ENCODE results near the gene KCNIP1. TPM values are rescaled to one million over a fixed set of nuclear protein-coding genes. Genes with fewer than 3 reads are reported as not detected.

KCNIP1 gene
- total RNA-seq, 2 donors from 2014 or later, result not detected

- peak overlapping the region; percentile 72 for H3K27ac ChIP-seq (ENCODE audit: low read depth, low read length)
- peak; percentile 52 for DNase-seq
These were observed 242.5 kb downstream of the KCNIP1 start for GRCh38 chr5:170746075-170746960.

GRCh38 chr5:170746961-170747340 lies 243.1 kb downstream of the KCNIP1 start:
- H3K27ac Mint-ChIP-seq, result no peak overlapping the region
- 88 to 96% methylated on average over 5 to 11 of the region's 11 CpGs for WGBS, 2 experiments (ENCODE audit: insufficient coverage in 1 of 2, insufficient read length in 1 of 2)
- Histone ChIP-seq H3K36me3 (ENCODE audit: control insufficient read depth, insufficient read depth, low read length) (no peaks in the 10 kb centered on the region), H3K9ac (ENCODE audit: extremely low read depth, low read length, poor library complexity, severe bottlenecking) (no peak overlapping the region), H3K9me3 (ENCODE audit: control insufficient read depth, low read length) (no peaks in the 10 kb centered on the region), H3K4me3 (ENCODE audit: low read length) (no peak overlapping the region), H3K27ac (ENCODE audit: low read depth, low read length) (no peak overlapping the region), H3K27me3 (ENCODE audit: control insufficient read depth, insufficient read depth, low read length, poor library complexity, severe bottlenecking) (peaks cover 41% of the 10 kb centered on the region), H3K4me1 (ENCODE audit: control insufficient read depth, insufficient read depth, low read length) (no peaks in the 10 kb centered on the region)
- no peak overlapping the region for H3K4me3 Mint-ChIP-seq
- TF ChIP-seq CTCF (conservative IDR thresholded peaks at IDR 0.05), result no peak
- no peaks in the 10 kb centered on the region for H3K9me3 Mint-ChIP-seq
- peaks cover 8% of the 10 kb centered on the region for H3K4me1 Mint-ChIP-seq
- DNase-seq, result peak; percentile 44
- no peaks in the 10 kb centered on the region for H3K36me3 Mint-ChIP-seq (ENCODE audit: low read depth)
- peaks cover 57% of the 10 kb centered on the region for H3K27me3 Mint-ChIP-seq (ENCODE audit: insufficient read depth)

More at GRCh38 chr5:170746075-170746960, 242.5 kb downstream of the KCNIP1 start:
- Histone ChIP-seq H3K4me1 (ENCODE audit: control insufficient read depth, insufficient read depth, low read length) (no peaks in the 10 kb centered on the region), H3K4me3 (ENCODE audit: low read length) (no peak overlapping the region), H3K27me3 (ENCODE audit: control insufficient read depth, insufficient read depth, low read length, poor library complexity, severe bottlenecking) (peaks cover 41% of the 10 kb centered on the region), H3K9me3 (ENCODE audit: control insufficient read depth, low read length) (no peaks in the 10 kb centered on the region), H3K36me3 (ENCODE audit: control insufficient read depth, insufficient read depth, low read length) (no peaks in the 10 kb centered on the region), H3K9ac (ENCODE audit: extremely low read depth, low read length, poor library complexity, severe bottlenecking) (no peak overlapping the region)
- TF ChIP-seq CTCF (conservative IDR thresholded peaks at IDR 0.05), result no peak
- no peak overlapping the region for H3K4me3 Mint-ChIP-seq
- H3K9me3 Mint-ChIP-seq, result no peaks in the 10 kb centered on the region
- peak overlapping the region; percentile 61 for H3K27ac Mint-ChIP-seq
- WGBS, 2 experiments (ENCODE audit: insufficient coverage in 1 of 2, insufficient read length in 1 of 2), result 80 to 84% methylated on average over 8 to 14 of the region's 14 CpGs
- no peaks in the 10 kb centered on the region for H3K36me3 Mint-ChIP-seq (ENCODE audit: low read depth)
- peaks cover 8% of the 10 kb centered on the region for H3K4me1 Mint-ChIP-seq
- H3K27me3 Mint-ChIP-seq (ENCODE audit: insufficient read depth), result peaks cover 63% of the 10 kb centered on the region

GRCh38 chr5:170747357-170747756 lies 243.5 kb downstream of the KCNIP1 start:
- Histone ChIP-seq H3K36me3 (ENCODE audit: control insufficient read depth, insufficient read depth, low read length) (no peaks in the 10 kb centered on the region), H3K4me3 (ENCODE audit: low read length) (no peak overlapping the region), H3K27me3 (ENCODE audit: control insufficient read depth, insufficient read depth, low read length, poor library complexity, severe bottlenecking) (peaks cover 41% of the 10 kb centered on the region), H3K27ac (ENCODE audit: low read depth, low read length) (no peak overlapping the region), H3K9ac (ENCODE audit: extremely low read depth, low read length, poor library complexity, severe bottlenecking) (no peak overlapping the region), H3K9me3 (ENCODE audit: control insufficient read depth, low read length) (no peaks in the 10 kb centered on the region), H3K4me1 (ENCODE audit: control insufficient read depth, insufficient read depth, low read length) (no peaks in the 10 kb centered on the region)
- Mint-ChIP-seq H3K4me3 (no peak overlapping the region), H3K27ac (no peak overlapping the region), H3K36me3 (ENCODE audit: low read depth) (no peaks in the 10 kb centered on the region), H3K4me1 (peaks cover 8% of the 10 kb centered on the region), H3K9me3 (no peaks in the 10 kb centered on the region), H3K27me3 (ENCODE audit: insufficient read depth) (peaks cover 54% of the 10 kb centered on the region)
- 85% methylated on average over 1 of the region's 1 CpG; no CpG with 5 or more reads in 1 of the 2 experiments for WGBS, 2 experiments (ENCODE audit: insufficient coverage in 1 of 2, insufficient read length in 1 of 2)
- no peak for TF ChIP-seq CTCF (conservative IDR thresholded peaks at IDR 0.05)
- peak; percentile 27 for DNase-seq
